AG08395 (cell line): ENCODE data around the gene CDH13.

Experiments
- DNase-seq: peaks from one replicate; pipeline ENCODE4 v3.0.0; 2012; ENCODE audit warnings: mixed read lengths, low spot score

CDH13 gene

DNA sequence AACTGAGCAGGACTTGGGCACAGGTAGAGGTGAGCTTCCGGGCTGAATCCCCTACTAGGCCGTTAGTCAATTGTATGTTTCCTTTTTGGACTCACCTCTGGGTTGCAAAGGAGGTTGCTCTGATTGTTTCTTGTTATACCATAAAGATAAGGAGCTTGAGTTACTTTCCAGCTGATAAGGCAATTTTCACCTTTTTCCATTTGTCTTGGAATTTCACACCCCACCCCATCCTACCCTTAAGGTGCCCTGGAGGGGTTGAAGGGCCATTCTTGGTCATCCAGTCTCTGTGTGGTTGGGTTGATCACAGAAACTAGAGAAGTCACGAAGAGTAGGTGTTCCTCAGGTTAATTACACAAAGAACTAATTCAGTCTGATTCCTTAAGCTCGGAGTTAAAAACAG, 162.2 kb downstream of the CDH13 start:
- DNase-seq = no peak

GRCh38 chr16:82792693-82793092, 165.9 kb downstream of the CDH13 start:
- DNase-seq = no peak

DNA sequence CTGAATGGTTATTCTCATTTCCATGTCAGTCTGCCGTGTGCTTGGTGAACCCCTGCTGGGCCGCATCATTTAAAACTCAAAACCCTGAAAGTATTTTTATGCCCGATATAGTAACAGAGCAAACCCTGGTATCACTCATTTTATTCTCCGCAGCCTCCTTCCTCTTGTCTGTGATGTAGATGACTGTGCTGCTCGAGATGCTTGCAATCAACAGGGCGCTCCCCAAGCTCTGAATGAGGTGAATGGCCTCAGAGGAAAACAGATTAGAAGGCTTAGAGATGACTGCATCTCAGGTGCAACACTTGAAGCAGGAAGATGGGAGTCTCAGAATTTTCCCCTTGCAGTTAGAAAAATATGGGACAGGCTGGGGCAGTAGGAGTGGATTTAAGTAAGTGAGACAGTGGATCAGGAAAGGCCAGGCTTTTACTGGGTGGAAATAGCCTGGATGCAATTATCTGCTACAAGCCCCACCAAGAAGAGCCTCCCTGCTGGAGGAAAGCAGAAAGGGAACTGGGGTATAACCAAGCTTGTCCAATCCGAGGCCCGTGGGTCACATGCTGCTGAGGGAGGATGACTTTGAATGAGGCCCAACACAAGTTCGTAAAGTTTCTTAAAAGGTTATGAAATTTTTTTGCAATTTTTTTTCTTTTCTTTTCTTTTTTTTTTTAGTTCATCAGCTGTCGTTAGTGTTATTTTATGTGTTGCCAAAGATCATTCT, 166.9 kb downstream of the CDH13 start:
- DNase-seq = no peak

- DNase-seq = no peak
These were observed 169.3 kb downstream of the CDH13 start for GRCh38 chr16:82796047-82796446.

DNA sequence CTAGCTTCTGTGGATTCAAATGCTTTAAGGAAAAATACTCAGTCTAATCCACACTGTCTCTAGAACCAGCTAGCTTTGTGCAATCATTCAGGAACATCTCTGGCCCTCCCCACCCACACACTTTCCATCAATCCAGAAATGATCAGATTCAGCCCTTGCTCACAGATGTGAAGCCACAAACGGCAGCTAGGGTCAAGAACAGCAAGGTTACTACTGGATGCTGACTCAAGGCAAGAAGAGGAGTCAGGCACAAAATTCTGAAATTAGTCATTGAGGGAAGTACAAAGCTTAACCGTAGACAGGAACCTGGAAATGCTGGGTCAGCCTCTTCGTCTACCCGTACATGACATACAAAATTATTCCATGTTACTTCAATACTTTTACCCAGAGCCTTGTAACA, 174.6 kb downstream of the CDH13 start:
- DNase-seq = no peak

GRCh38 chr16:82805866-82806265, 179.1 kb downstream of the CDH13 start:
- DNase-seq = no peak

- no peak for DNase-seq
These were observed 180.5 kb downstream of the CDH13 start for GRCh38 chr16:82807311-82807710.

GRCh38 chr16:82808036-82808435, 181.3 kb downstream of the CDH13 start:
- DNase-seq = no peak

- no peak for DNase-seq
These were observed 183.3 kb downstream of the CDH13 start for GRCh38 chr16:82810077-82810476.

DNA sequence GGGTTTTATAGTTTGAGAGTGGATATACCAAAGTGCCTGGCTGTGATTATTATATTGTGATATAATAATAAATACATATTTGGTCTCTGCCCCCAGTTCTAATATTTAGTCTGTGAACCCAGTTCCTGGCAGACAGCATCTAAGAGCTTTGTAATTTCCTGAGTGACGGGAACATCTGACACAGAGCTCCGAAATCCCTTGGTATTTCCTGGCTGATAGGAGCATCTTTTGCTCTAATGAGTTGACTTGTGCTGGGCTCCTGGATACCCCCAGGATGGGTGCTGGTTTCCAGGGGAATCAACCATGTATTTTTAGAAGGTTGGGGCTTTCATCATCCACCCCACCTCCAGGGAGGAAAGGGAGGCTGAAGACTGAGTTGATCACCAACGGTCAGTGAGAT, 187.3 kb downstream of the CDH13 start:
- DNase-seq = no peak

DNA sequence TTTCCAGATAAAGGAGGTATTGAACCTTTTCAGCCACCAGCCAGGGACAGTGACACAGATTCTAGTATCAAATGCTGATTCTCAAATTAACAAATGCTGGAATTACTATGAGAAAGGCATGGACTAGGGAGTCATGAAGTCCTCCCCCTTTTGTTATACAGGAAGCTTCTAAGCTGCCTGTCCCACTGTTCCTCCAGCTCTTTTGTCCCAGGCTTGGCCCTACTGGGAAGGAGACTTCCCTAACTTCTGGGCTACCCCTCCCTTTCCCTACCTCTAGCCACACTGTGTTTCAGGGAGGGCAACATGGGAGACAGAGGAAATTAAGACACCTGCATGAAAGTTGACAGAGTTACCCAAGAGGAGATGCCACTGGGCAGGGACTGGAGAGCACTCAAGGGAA, 192.5 kb downstream of the CDH13 start:
- DNase-seq = no peak

- DNase-seq = no peak
These were observed 194.1 kb downstream of the CDH13 start for GRCh38 chr16:82820855-82821254.

GRCh38 chr16:82824408-82824807, 197.6 kb downstream of the CDH13 start:
- DNase-seq = no peak

- no peak for DNase-seq
These were observed 202.5 kb downstream of the CDH13 start for GRCh38 chr16:82829301-82829700.

DNA sequence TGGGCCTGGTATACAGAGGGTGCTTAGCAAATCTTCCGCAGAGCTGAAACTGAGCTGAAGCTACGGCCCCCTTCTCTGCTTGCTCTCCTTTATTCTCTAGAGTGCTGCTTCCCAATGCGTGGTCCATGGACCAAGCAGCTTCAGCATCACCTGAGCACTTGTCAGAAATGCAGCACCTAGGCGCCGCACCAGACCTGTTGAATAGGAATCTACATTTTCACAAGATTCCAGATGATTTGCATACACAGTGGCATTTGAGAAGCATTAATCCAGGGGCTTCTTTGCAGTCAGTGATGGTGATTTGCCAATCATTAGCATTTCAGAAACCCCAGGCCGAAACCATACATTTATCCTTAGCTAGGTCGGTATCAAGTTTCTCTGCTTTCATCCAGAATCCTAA, 204.2 kb downstream of the CDH13 start:
- DNase-seq = no peak

GRCh38 chr16:82832821-82833220, 206.1 kb downstream of the CDH13 start:
- DNase-seq = peak; percentile 76

DNA sequence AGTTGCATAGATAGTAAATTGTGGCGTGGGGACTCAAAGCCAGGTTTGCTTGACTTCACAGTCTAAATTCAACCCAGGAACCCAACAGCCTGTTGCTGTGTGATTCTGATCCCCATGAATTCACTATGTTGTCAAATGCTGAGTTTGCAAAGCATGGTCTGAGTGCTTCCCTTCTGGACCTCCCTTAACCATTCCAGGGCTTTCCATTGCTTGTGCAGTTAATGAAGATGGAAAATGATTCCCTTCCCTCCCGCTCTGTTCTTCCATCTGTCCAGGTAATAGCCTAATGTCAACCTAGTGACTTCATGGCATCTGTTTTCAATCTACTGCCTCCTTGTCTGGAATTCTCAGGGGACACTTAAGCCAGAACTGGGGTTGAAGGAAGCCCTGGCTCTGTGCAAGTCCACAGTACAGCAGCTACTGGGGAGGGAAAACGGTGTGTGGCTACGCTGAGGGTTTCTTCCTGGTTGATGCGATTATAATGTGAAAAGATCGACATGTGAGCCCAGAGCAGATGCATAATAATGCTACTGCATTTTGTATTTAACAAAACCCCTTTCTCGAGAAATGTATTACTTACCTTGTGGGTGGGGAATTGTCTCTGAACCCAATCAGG, 206.7 kb downstream of the CDH13 start:
- no peak for DNase-seq

DNA sequence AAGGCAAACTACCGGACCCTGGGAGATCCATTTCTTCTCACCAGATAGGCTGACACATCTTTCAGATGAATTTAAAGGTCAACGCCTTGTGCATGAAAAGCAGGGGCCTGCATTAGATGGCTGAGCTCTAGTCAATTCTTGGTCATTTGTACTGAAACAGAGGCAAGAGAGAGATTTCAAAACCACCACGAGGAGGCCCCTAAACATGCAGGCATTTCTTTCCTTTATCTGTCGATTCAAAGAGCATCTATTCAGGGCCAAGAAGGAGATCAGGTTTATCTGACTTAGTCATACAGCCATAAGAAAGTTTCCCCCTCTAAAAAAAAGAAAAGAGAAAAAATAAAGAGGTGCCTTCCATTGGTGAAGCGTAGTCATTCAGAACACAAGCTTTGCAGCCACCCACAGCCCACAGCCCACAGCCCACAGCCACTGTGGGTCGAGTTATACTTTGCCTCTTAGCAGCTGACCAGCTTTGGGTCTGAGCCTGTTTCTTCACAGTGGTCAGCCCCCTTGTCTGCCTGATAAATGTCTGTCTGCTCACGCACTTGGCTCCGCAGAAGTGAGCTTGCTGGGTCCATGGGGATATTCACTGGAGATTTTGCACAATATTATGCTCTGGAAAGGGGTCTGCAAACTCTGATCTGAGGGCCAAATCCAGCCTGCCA, 207.5 kb downstream of the CDH13 start:
- DNase-seq = no peak

DNA sequence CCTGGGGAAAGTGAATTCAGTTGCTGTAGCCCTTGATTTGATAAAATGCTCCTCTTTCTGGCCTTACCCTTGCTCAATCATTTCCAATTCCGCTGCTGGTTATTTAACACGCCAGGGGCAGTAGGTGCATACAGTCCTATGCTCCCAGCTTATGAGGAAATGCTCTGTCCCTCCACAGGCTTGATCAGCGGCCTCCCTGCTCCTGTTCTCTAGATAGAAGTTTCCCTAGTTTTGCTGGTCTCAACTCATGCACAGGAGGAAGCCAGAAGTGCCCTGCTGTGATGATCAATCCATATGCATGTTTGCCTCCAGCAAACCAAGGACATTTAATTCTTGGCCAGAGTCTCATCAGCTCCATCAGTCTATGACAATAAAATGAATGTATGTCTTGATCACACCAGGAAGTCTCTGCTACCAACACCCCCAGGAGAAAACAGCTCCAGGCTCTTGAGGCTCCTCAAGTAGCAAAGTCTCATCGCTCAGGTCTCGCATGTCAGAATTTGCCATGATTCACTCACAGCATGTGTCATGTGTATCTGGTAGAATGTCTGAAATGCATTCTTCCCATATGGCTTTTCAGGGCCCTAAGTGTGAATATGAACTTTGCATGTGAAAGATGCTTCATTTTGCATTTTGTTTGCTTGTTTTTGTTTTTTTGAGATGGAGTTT, 208.9 kb downstream of the CDH13 start:
- DNase-seq = no peak

DNA sequence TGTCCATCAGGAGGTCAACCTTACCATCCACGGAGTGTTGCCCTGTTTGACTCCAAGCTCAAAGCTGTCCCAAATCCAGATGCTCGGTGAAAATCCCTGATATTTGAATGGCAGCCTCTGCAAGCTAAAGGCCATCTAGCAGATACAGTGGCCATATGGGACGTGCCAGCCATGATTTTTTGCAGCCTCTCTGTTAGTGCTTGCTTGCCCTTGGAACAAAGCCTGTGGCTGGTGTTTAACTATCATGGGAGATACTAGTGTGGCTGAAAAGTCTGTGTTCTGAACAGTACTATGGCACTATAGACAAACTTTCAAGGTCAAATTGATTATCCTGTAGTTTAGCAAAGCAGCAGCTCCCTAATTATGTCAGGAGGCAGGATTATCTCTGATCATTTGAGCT, 214.3 kb downstream of the CDH13 start:
- DNase-seq = no peak

DNA sequence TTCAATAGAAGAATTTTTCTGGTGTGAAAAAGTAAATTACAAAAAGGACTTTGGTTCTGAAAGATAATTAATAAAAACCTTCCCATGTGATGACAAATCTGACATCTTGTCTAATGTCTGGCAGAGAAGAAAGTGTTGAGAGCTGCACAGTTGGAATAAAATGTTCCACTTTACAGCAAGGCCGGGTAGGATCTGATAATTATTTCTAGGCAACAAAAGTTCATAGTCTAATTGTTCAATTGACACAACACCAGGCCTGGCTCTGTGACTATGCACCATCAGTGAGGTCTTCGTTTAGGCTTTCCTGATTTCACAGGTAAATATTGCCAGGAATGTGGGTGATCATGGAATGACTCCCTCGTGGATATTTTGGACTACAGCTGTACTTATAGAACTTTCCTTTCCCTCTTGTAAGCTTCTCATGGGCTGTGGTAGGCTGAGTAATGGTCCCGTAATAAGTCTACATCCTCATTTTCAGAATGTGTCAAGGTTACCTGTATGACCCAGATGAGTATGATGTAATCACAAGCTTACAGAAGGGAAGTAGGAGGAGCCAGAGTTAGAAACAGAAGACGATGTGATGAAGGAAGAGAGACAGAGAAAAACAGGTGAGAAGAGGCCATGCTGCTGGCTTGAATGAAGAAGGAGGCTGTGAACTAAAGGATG, 217.0 kb downstream of the CDH13 start:
- DNase-seq = no peak

GRCh38 chr16:82845116-82845515, 218.3 kb downstream of the CDH13 start:
- no peak for DNase-seq
